K562 (cell line): Measurements from ENCODE around the gene SLC9B2. TPM values are rescaled to one million over a fixed set of nuclear protein-coding genes. Genes with fewer than 3 reads are reported as not detected.

ENCODE experiments used
- ATAC-seq: fragments of 200-7000 bp; cut with Tn5 transposase; 3 replicates; pipeline ENCODE4 v1.9.1; 2020; ENCODE audit warnings: moderate library complexity
- BruUV-seq: library from RNA; stranded (reverse); fragments of 400-500 nt; replicated peaks from 2 replicates; lab custom pipeline; 2021; lab: Mats Ljungman, UMichigan
- CTCF ChIA-PET: fragments of 300-600 bp; formaldehyde crosslinking; extraction: SDS; loops from one replicate; lab custom pipeline; 2021; ENCODE audit warnings: low intra/inter-chr PET ratio; lab: Yijun Ruan, JAX
- POLR2A ChIA-PET: fragments of 300-600, 350-650 bp; sonication (Branson Sonifier 250); formaldehyde crosslinking; extraction: SDS; loops from one replicate; lab custom pipeline; 2021; ENCODE audit warnings: antibody characterized with exemption, inconsistent platforms; lab: Yijun Ruan, JAX
- DNase-seq, 4 experiments: peaks; one replicate each; pipeline versions ENCODE4 v3.0.0 to v3.0.0-alpha.2; 2011 to 2018; ENCODE audit warnings: low spot score in 3 of 4, mixed read lengths in 3 of 4; ENCODE audit errors: extremely low read depth in 1 of 4
- FAIRE-seq: peaks from 2 replicates; lab custom pipeline; 2011; peaks lifted over from hg19 to GRCh38; lab: Jason Lieb, UNC
- H2AFZ ChIP-seq: 2 replicates; pipeline ENCODE4 v1.6.0; 2011; ENCODE audit warnings: low read depth, low read length, control low read depth, inconsistent platforms
- H3K27ac ChIP-seq: fragments of 200-600 bp; 3 replicates; pipeline ENCODE4 v1.8.0; 2011; ENCODE audit warnings: low read depth, mild to moderate bottlenecking, control low read depth, inconsistent platforms, low read length, moderate library complexity, mixed read lengths; ENCODE audit errors: extremely low read depth
- H3K27me3 ChIP-seq, 2 experiments: fragments of 300-600 bp in 1 of 2; 2 replicates in 1 of 2; 3 replicates in 1 of 2; pipeline versions ENCODE4 v1.6.0 to v1.8.0; 2011; ENCODE audit warnings: inconsistent platforms in 2 of 2, low read length in 2 of 2, mild to moderate bottlenecking in 1 of 2, mixed read lengths in 1 of 2, moderate library complexity in 1 of 2; ENCODE audit not compliant: control insufficient read depth in 2 of 2, insufficient read depth in 2 of 2
- H3K36me3 ChIP-seq: fragments of 300-600 bp; 3 replicates; pipeline ENCODE4 v1.8.0; 2011; ENCODE audit warnings: mild to moderate bottlenecking, low read length, inconsistent platforms; ENCODE audit not compliant: control insufficient read depth, insufficient read depth
- H3K4me1 ChIP-seq, 2 experiments: fragments of 200-600 bp in 1 of 2; replicated peaks in 1 of 2; 2 replicates in 1 of 2; 3 replicates in 1 of 2; pipeline versions ENCODE4 v1.5.1 to v1.8.0; 2011; ENCODE audit warnings: inconsistent platforms in 2 of 2, low read length in 2 of 2, mild to moderate bottlenecking in 1 of 2, mixed read lengths in 1 of 2, moderate library complexity in 1 of 2; ENCODE audit not compliant: control insufficient read depth in 2 of 2, insufficient read depth in 2 of 2
- H3K4me2 ChIP-seq: 2 replicates; pipeline ENCODE4 v1.6.1; 2011; ENCODE audit warnings: low read length, control low read depth, inconsistent platforms, mixed read lengths; ENCODE audit not compliant: insufficient read depth
- H3K4me3 ChIP-seq: fragments of 200-600 bp; sonication (generic), shearing (Covaris generic); 2 replicates; pipeline ENCODE4 v1.5.1; 2016; ENCODE audit warnings: control low read depth, inconsistent platforms
- H3K79me2 ChIP-seq: fragments of 200-600 bp; 3 replicates; pipeline ENCODE4 v1.8.0; 2011; ENCODE audit warnings: low read length, inconsistent platforms; ENCODE audit not compliant: control insufficient read depth, insufficient read depth
- H3K9ac ChIP-seq, 2 experiments: 2 replicates each; pipeline versions ENCODE4 v1.6.0 to v1.6.1; 2011; ENCODE audit warnings: low read depth in 2 of 2, low read length in 2 of 2, control low read depth in 1 of 2, inconsistent platforms in 1 of 2, mild to moderate bottlenecking in 1 of 2, mixed read lengths in 1 of 2; ENCODE audit not compliant: insufficient read depth in 1 of 2
- H3K9me1 ChIP-seq: one replicate; pipeline ENCODE4 v1.6.0; 2011; ENCODE audit warnings: inconsistent platforms, mild to moderate bottlenecking, low read length, moderate library complexity; ENCODE audit not compliant: control insufficient read depth, insufficient read depth
- H3K9me3 ChIP-seq: replicated peaks from 2 replicates; pipeline ENCODE4 v1.5.1; 2011; ENCODE audit warnings: low read depth, low read length, inconsistent platforms; ENCODE audit not compliant: control insufficient read depth, insufficient read depth
- H4K20me1 ChIP-seq: replicated peaks from 2 replicates; pipeline ENCODE4 v1.6.1; 2011; ENCODE audit warnings: low read length, inconsistent platforms, mixed read lengths; ENCODE audit not compliant: control insufficient read depth, insufficient read depth
- ARHGAP35 ChIP-seq: fragments of 450-650 bp; IDR thresholded peaks from 2 replicates; pipeline ENCODE4 v1.6.1; 2018; ENCODE audit not compliant: partially characterized antibody
- ARID2 ChIP-seq: fragments of 450-650 bp; IDR thresholded peaks from 2 replicates; pipeline ENCODE4 v1.6.1; 2017; ENCODE audit warnings: antibody characterized with exemption, mild to moderate bottlenecking
- CHD2 ChIP-seq: IDR thresholded peaks from 2 replicates; pipeline ENCODE4 v1.6.1; 2011; ENCODE audit warnings: low read depth, low read length
- HDAC1 ChIP-seq, 2 experiments: fragments of 450-650 bp; IDR thresholded peaks; 2 replicates each; pipeline ENCODE4 v1.6.1; 2016 to 2017; ENCODE audit warnings: inconsistent platforms in 1 of 2, mild to moderate bottlenecking in 1 of 2, moderate library complexity in 1 of 2
- HDGF ChIP-seq: fragments of 450-650 bp; IDR thresholded peaks from 2 replicates; pipeline ENCODE4 v1.6.1; 2016
- ILK ChIP-seq: fragments of 450-650 bp; IDR thresholded peaks from 2 replicates; pipeline ENCODE4 v1.6.1; 2016; ENCODE audit warnings: missing genetic modification characterization, low read depth, mild to moderate bottlenecking, missing compliant biosample characterization, moderate library complexity, borderline replicate concordance
- KDM5B ChIP-seq: fragments of 200-600 bp; sonication (generic); IDR thresholded peaks from 2 replicates; pipeline ENCODE4 v1.6.1; 2012; ENCODE audit warnings: low read depth, mild to moderate bottlenecking, moderate library complexity, low read length, control low read depth, inconsistent platforms; ENCODE audit not compliant: insufficient replicate concordance
- MECOM ChIP-seq: fragments of 250-450 bp; sonication (Bioruptor Pico); IDR thresholded peaks from 2 replicates; pipeline ENCODE4 v1.8.0; 2022; ENCODE audit warnings: inconsistent platforms
- NBN ChIP-seq: fragments of 450-650 bp; IDR thresholded peaks from 2 replicates; pipeline ENCODE4 v1.6.1; 2016; ENCODE audit warnings: low read depth, mild to moderate bottlenecking
- NFE2L1 ChIP-seq: fragments of 450-650 bp; IDR thresholded peaks from 2 replicates; pipeline ENCODE4 v1.6.1; 2016; ENCODE audit warnings: missing genetic modification characterization, low read depth, mild to moderate bottlenecking, missing compliant biosample characterization, moderate library complexity, borderline replicate concordance
- NUFIP1 ChIP-seq: fragments of 450-650 bp; IDR thresholded peaks from 2 replicates; pipeline ENCODE4 v1.6.1; 2018; ENCODE audit not compliant: partially characterized antibody
- RBM34 ChIP-seq: fragments of 200-400 bp; formaldehyde crosslinking; IDR thresholded peaks from 2 replicates; pipeline ENCODE4 v1.6.1; 2018; ENCODE audit warnings: low read length, borderline replicate concordance; ENCODE audit not compliant: insufficient read depth
- SRSF1 ChIP-seq: fragments of 200-400 bp; formaldehyde crosslinking; IDR thresholded peaks from 2 replicates; pipeline ENCODE4 v1.6.1; 2017; ENCODE audit warnings: mild to moderate bottlenecking, low read depth, low read length, moderate library complexity
- SUPT5H ChIP-seq: fragments of 450-650 bp; IDR thresholded peaks from 2 replicates; pipeline ENCODE4 v1.6.1; 2016
- TBP ChIP-seq: optimal IDR thresholded peaks from 2 replicates; pipeline ENCODE3; 2011; ENCODE audit warnings: low read depth, low read length, improper control_type of control experiment
- ZBTB1 ChIP-seq: sonication (generic); formaldehyde crosslinking; IDR thresholded peaks from 2 replicates; pipeline ENCODE4 v1.8.1; 2023; ENCODE audit warnings: missing genetic modification reagents, low read depth, mild to moderate bottlenecking, borderline replicate concordance
- ZNF766 ChIP-seq: fragments of 200-800 bp; sonication (Bioruptor generic); conservative IDR thresholded peaks from 2 replicates; pipeline ENCODE4 v1.6.1; 2016; ENCODE audit warnings: missing genetic modification characterization, missing compliant biosample characterization
- WGBS: fragments of 100-300 bp; shearing (Covaris generic); methylation state at CpG from one replicate; pipeline ENCODE4 v1.1.6; 2016; ENCODE audit warnings: low coverage, mixed read lengths; ENCODE audit not compliant: insufficient coverage; ENCODE audit errors: missing lambda C conversion rate; 5-methylcytosine and 5-hydroxymethylcytosine counted together
- in situ Hi-C: fragments of 300-500 bp; cut with MboI; formaldehyde crosslinking; loops from 4 replicates; pipeline ENCODE4 v1.15.0; 2018; ENCODE audit warnings: inconsistent platforms, mixed read lengths
- intact Hi-C: fragments of 100-400 bp; cut with micrococcal nuclease; formaldehyde crosslinking; loops from 2 replicates; pipeline ENCODE4 v1.14.2; 2022
- polyA plus RNA-seq, 8 experiments: library from polyadenylated mRNA; depleted of rRNA in 4 of 8; stranded (reverse) in 5 of 8; unstranded in 3 of 8; fragments of >200 nt; fragmentation: Nextera tagmentation in 2 of 8; fragmentation: Illumina TruSeq in 1 of 8; extraction: Ambion mirVana in 2 of 8; extraction: Trizol in 1 of 8; gene quantifications; 2 replicates each; pipeline versions ENCODE4 v1.2.1 to v1.2.3, GENCODE V29; 2011 to 2014; ENCODE audit warnings: inconsistent platforms in 1 of 8, missing spikeins in 1 of 8
- total RNA-seq, 7 experiments: library from RNA; depleted of rRNA in 6 of 7; stranded (reverse); fragments of >200 nt in 6 of 7; fragmentation: Illumina TruSeq in 2 of 7; extraction: Trizol in 2 of 7; gene quantifications; 2 replicates each; pipeline versions ENCODE4 v1.2.1 to v1.2.3, GENCODE V29; 2011 to 2021; ENCODE audit warnings: low replicate concordance in 1 of 7
- TF ChIP-seq, protein P1 (sequence below): IDR thresholded peaks from 2 replicates; pipeline ENCODE4 v1.6.1; 2016; ENCODE audit warnings: missing genetic modification characterization, missing compliant biosample characterization
- TF ChIP-seq, protein P2 (sequence below): sonication (generic); formaldehyde crosslinking; IDR thresholded peaks from 2 replicates; pipeline ENCODE4 v1.8.0; 2022; ENCODE audit warnings: mild to moderate bottlenecking, missing genetic modification reagents, borderline replicate concordance

The SLC9B2 gene
- total and polyA plus RNA-seq, 9 of the 15 experiments (the other 6 are each of a cell fraction or from before 2014, with no cell fraction given) = 6.6 to 14.6 (median 11.4) TPM

DNA sequence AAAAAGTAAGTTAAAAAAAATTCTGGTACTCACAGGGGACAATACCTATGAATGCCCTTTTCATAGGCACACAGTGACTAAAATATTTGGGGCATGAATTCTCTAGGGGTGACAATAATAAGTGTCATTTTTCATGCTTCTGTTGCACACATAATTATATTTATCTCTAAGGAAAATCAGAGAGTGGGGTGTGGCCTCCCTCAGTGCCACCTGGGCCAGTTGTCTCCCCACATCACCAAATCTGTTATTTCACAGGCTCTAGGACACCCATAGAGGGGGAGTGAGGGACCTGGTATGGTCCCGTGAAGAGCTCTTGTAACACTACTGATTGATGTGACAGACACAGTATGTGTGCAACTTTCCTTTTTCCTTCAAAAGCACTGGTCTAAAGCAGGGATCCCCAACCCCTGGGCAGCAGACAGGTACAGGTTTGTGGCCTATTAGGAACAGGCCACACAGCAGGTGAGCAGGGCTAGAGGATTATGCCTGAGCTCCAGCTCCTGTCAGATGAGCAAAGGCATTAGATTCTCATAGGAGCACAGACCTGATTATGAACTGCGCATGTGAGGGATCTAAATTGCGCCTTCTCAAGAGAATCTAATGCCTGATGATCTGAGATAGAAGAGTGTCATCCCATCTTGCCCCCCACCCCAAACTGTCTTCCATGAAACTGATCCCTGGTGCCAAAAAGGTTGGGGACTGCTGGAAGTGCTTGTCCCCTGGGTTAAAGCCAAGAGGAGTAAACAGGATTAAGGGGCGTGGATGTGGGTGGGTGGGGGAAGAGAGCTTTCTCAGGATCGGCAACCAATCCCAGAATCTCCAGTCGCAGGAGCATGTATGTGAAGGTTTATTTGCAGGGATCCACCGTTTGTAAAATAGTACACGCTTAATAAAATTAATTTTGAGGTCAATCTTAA is 57.9 kb downstream of the SLC9B2 start:
- Histone ChIP-seq H3K27me3 (no peaks in the 10 kb centered on the region), H3K79me2 (no peaks in the 10 kb centered on the region; the same call in 2 of the 3 replicates), H3K4me1 (peaks cover 7 to 9% of the 10 kb centered on the region in 2 experiments; a peak in 4 of 5 replicates), H3K4me2 (peak overlapping the region; percentile 98), H3K36me3 (no peaks in the 10 kb centered on the region), H2AFZ (peak overlapping the region; percentile 99), H3K9ac (peak overlapping the region; percentile 89 to 90; a peak in 3 of 4 replicates), H3K27ac (peak overlapping the region; percentile 92), H4K20me1 (no peaks in the 10 kb centered on the region), H3K9me3 (no peaks in the 10 kb centered on the region), H3K4me3 (peak overlapping the region; percentile 44), H3K9me1 (no peaks in the 10 kb centered on the region)
- intact Hi-C loops (loop anchor here (10.0 kb wide), 1 partner anchor 674 kb away; the partner anchor contains the start of gene SLC39A8), in situ Hi-C loops (no loop called here)
- ChIA-PET CTCF (no interaction called here), POLR2A (interaction anchor here (2.1 kb wide), 1 partner anchor 25 kb away, joined by 6 read pairs; no protein-coding TSS in a partner anchor)
- 41% methylated on average over 8 of the region's 8 CpGs for WGBS
- no peak for FAIRE-seq
- ATAC-seq = peak; percentile 27
- BruUV-seq = TSS peak; percentile 78
- peak; percentile 13 to 40 (median 28) for DNase-seq
- TF ChIP-seq, protein P1, sequence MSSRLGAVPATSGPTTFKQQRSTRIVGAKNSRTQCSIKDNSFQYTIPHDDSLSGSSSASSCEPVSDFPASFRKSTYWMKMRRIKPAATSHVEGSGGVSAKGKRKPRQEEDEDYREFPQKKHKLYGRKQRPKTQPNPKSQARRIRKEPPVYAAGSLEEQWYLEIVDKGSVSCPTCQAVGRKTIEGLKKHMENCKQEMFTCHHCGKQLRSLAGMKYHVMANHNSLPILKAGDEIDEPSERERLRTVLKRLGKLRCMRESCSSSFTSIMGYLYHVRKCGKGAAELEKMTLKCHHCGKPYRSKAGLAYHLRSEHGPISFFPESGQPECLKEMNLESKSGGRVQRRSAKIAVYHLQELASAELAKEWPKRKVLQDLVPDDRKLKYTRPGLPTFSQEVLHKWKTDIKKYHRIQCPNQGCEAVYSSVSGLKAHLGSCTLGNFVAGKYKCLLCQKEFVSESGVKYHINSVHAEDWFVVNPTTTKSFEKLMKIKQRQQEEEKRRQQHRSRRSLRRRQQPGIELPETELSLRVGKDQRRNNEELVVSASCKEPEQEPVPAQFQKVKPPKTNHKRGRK (tag) = no peak
- TF ChIP-seq, protein P2, sequence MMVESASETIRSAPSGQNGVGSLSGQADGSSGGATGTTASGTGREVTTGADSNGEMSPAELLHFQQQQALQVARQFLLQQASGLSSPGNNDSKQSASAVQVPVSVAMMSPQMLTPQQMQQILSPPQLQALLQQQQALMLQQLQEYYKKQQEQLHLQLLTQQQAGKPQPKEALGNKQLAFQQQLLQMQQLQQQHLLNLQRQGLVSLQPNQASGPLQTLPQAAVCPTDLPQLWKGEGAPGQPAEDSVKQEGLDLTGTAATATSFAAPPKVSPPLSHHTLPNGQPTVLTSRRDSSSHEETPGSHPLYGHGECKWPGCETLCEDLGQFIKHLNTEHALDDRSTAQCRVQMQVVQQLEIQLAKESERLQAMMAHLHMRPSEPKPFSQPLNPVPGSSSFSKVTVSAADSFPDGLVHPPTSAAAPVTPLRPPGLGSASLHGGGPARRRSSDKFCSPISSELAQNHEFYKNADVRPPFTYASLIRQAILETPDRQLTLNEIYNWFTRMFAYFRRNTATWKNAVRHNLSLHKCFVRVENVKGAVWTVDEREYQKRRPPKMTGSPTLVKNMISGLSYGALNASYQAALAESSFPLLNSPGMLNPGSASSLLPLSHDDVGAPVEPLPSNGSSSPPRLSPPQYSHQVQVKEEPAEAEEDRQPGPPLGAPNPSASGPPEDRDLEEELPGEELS = 0 out of 2 replicates have a peak, but pooled peaks have one; percentile 10
- TF ChIP-seq CHD2 (no peak), NFE2L1 (tag) (no peak), ILK (tag) (no peak), ZBTB1 (CRISPR knock-in tag) (no peak), ARID2 (no peak), ARHGAP35 (no peak), SRSF1 (no peak), KDM5B (peak; percentile 17), NBN (no peak), ZNF766 (CRISPR knock-in tag) (0 out of 2 replicates have a peak, but pooled peaks have one; percentile 16), HDGF (0 out of 2 replicates have a peak, but pooled peaks have one; percentile 17), TBP (no peak), RBM34 (no peak), SUPT5H (no peak), NUFIP1 (no peak), MECOM (no peak), HDAC1 (IDR thresholded peaks at IDR 0.05) (no peak)
